Stimulated activated CD4-positive, alpha-beta T cell treated with anti-CD3 and anti-CD28 coated beads, Interleukin-1b, Interleukin-23, amount 100 ng/mL, for 24 hours (primary cell): ENCODE measurements around the gene UQCRQ.

Experiments used
- DNase-seq, 4 experiments: peaks; one replicate each; pipeline ENCODE4 v3.0.0-alpha.2; 2020; ENCODE audit warnings: low read depth in 4 of 4, low spot score in 1 of 4

UQCRQ gene

DNA sequence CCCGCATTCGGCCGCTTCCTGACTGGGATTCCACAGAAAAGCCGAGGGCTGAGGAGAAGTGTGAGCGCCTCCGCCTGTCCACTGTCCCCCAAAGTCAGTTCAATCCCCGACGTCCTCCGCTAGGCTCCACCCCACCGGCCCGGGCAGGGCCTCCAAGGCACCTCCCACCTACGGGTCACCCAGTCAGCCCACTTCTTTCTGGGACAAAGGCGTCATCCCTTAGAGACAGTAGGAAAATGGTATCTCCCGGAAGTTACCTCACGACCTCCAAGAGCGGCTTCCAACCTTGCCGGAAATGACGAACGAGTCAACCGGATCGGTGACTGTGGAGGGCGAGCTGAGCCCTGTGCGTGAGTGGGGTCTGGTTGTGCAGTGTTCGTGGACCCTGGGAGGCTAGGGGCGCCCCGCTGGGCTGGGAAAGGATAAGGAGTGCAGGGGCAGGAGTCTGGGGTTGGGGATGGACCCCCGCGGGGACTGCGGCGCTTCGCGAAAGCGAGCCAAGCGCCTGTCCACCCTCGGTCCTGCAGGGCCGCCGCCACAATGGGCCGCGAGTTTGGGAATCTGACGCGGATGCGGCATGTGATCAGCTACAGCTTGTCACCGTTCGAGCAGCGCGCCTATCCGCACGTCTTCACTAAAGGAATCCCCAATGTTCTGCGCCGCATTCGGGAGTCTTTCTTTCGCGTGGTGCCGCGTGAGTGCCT, at the start of gene UQCRQ, which contains the start of gene GDF9:
Gene UQCRQ, plus strand, starts transcription at position 301 of the 704 bp plus-strand sequence. Its CDS starts 240 bp downstream, at position 541.
Gene GDF9, minus strand, starts transcription at position 128 of the 704 bp plus-strand sequence. CDS start 1,936 bp downstream, outside the sequence.
- peak; percentile 68 to 86 (median 79) for DNase-seq

DNA sequence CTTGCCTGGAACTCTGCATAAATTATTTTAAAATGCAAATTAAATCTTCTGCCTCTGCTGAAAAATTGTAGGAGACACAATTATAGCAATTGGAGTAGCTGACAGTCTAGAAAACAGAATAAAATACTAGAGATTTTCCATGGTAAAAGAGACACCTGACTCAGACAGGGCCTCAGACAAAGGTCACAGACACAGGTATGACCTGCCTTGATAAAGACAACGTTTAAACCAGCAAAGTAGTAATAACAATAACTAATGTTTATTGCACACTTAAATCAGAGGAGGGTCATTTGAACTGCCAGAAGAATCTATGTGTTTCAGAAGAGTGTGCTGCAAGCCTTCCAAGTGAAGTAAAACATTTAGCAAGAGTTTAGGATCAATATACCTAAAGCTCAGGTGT, 49.4 kb upstream of the UQCRQ start:
- DNase-seq, result no peak

DNA sequence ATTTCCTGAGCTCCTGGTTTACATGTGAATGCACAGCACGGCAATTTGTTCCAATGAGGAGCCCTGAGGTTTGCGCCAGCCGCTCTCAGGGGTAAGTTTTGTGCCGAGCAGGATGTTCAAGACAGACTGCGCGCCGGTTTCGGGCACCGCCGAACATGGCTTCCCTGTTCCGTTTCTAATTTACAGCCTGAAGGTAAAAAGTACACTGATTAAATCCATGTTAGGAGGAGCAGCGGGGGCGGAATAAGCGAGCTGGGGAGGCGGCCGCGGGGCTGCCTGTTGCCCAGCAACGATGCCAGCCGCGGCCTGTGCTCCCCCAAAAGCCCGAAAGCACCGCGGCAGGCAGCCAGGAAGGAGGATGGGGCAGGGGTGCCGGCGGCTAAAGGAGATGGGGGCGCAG, 47.0 kb upstream of the UQCRQ start:
- DNase-seq, result no peak

DNA sequence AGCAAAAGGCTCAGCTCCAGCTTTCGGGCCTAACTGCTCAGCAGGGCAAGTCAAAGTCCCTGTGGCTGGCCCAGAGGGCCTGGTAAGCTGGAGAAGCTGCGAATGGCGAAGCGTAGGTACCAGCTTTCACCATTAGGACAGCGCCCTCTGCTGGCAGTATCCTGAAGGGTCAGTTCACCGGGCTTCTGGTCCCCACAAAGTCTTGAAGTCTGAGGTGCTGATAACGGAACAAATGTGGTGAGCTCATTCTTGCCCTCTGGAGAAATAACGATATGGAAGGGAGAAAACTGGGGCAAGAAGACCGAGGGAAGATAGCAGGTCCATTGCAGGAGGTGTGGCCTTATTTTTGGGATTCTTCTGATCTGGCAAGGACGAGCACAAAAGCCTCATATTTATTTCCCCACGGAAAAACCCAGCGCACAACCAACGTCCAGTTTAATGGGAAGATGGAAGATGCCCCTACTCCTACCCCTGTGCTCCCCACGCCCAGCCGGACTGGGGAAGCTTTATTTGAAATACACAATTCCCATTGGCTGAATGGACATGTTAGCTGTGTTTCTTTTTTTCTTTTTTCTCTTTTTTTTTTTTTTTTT, 46.2 kb upstream of the UQCRQ start:
- peak; percentile 83 to 91 (median 87) for DNase-seq

DNA sequence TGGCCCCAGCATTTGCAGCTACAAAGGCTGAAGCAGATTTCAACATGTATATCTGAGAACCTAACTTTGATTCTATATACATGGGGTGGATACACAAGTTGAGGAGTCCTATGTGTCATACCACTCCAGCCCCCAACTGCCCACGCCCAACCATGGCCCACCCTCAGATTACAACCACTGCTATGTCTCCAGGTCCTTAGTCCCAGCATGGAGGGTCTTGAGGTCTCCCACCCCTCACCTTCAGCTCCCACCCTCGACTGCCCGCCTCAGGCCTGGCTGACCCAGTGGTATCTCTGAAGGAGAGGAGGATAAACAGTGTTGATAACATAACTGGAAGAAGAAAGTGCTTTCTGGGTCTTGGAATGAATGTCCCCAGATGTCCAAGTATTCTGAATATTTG, 45.1 kb upstream of the UQCRQ start:
- DNase-seq, result no peak

DNA sequence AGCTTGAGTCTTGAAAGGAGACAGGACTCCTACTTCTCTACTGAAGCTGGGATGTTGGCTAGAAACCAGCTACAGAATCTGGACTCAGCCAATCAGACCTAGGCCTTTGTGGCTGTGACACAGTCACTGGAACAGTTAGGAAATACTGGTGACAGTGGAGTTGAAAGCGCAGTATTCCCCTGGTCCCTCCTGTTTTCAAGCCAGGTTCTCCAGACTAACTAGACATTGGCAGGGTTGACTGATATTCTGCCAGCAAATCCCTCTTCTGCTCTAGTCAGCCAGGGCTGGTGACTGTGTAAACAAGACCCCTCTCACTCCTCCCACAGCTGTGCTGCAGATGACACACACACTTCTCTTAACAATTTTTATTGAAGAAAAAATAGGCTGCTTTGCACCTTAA, 44.7 kb upstream of the UQCRQ start:
- DNase-seq, result no peak

DNA sequence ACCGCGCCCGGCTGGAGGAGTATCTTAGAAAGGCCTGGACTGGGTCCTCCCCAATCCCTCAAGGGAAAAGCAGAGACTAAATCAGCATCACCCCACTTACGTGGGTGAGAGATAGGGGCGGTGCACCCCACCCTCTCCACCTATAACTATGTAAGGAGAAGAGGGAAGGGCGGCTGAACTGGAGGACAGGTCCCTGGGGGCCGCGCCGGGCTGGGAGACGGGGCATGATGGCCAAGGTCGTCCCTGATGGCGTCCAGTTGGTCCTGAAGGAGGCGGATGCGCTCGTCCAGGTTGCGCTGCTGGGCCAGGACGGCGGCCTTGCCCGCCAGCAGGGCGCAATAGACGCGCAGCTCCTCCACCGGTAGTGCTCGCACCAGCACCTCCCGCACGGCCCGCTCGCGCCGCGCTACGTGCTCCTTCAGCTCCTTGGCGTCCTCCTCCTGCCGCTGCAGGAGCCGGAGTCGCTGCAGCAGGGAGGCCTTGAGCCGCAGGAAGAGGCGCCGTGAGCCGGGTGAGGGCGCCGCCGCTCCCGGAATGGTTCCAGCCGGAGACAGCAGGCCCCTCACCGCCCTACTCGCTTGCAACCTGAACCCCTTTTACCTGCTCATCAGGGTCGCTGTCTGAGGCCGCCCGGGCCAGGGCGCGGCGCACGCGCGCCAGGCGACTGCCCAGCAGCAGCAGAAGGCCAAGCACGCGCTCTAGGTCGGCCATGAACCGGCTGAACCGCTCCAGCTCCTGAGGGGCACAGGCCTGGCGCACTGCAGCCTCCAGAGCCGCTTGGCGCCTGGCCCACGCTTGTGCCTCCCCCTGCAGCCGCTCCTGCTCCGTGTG, 43.6 kb upstream of the UQCRQ start:
- no peak for DNase-seq

DNA sequence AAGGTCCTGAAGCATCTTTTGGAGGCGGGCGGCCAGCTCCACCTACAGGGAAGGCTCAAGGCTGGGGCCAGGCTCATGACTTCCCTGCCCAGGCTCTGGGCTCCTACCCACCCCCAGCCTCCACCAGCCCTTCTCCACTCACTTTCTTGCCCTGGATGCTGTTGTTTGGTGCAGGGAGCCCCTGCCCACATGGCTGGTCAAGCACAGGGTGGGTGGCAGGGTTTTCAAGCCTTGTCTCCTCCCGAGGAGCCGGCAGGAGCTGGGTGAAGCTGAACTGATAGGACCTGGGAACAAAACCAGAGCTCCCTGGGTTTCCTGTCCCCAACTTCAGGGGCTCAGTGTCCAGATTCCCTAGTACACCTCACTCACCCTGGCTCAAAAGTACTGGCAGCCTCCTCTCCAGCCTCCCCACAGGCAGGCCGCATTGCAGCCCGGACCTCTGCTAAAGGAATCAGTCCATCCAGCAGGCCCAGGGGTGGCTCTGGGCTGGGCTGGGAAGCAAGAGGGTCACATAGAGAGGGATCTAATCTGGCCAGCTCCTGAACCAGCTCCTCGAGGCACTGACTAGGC, 42.9 kb upstream of the UQCRQ start:
- no peak for DNase-seq

DNA sequence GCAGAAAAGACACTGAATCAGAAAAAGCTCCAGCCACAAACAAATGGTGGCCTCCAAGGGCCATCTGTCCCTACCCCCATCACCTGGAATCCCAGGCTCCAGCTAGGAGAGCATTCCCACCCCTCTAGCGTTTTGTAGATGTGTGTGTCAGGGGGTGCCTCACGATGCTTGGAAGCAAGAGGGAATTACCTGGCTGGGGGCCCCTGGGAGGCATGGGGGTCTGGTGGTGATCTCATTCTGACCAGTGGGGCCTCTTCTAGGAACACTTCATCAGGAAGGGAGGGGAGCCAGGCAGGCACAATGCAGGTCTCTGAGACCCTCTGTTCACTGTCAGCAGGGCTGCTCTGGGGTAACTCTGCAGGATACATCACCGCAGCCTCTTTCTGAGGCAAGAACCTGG, 42.0 kb upstream of the UQCRQ start:
- DNase-seq, result no peak

DNA sequence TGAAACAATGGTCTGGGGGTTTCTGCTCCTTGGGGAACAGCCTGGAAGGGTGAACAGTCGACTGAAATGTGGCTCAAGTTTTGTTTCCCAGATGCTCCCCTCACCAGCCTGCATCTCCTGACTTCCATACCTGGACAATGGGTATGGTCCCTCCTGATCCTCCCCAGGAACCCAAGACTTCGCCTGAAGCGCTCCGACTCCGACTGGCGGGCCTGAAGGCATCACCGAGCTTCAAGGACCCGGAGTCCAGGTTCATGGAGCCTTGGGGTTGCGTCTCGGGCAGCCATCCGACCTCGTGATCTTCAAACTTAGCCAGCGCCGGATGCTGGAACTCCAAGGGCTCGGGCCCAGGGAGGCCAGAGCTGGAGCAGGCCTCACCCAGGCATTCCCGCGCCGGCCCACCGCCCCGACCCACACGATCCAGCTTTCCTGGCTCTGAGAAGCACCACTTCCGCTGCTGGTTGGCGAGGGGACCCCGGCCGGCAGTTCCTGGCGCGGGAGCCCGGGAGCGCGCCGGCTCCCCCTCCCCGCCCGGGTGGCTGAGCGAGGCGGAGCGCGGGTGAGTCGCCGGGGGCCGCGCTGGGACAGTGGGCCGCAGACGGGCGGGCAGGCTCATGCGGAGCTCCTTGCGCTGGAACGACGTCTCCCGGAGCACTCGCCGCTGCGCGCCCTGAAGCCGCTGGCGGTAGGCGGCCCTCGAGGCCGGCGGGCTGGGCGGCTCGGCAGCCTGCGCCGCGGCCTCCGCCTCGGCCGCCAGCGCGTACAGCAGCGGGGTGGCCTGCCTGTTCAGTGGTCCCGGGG, 41.2 kb upstream of the UQCRQ start:
- no peak for DNase-seq

DNA sequence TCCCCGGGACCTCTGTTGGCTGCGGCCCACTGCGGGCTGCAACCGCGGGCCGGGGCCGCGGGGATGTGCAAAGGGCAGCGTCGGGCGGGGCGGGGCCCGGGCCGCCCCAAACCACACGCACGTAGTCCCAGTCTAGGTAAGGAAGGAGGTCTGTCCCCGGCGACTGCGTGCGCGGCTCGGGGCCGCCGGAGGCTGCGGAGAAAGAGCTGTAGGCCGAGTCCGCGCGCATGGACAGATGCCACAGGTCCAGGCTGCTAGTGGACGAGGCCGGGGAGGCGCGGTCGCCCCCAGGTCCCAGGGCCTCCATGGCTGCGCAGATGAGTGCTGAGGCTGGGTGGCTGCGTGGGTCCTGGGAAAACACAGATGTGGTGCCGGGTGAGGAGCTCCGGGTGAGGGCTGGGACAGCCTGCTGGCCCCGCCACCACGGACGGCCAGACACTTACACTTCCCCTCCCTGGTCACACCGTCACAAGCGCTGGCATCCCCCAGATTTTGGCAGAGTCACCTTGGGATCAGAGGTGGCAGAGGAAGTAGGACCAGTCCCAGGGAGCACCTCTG, 40.5 kb upstream of the UQCRQ start:
- DNase-seq, result no peak

DNA sequence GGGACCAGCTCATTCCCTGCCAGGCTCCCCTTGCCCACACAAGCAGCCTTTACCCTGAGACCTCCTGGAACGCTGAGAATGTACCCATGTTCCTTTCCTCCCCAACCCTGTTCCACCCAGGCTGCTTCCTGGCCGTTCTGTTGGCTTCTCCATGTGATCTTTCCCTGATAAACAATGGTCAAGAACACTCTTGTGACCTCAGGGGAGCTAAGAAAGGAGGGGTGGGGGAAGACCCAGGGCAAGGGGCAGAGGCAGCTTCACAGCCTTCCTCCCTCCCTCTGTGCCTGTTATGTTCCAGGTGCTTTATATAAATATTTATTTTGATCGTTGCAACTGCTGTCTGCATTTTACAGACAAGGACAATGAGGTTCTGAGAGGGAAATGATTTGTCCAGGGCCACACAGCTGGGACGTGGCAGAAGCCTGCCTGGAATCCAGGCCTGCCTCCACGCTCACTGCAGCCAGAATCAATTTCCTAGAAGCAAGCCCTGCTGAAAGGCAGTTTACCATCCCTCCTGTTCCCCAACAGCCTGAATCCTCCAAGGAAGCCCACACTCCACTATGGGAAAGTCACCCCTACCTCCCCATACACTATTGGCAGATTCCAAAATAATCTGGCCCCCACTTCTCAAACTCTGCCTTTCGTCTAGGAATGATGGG, 39.9 kb upstream of the UQCRQ start:
- DNase-seq, result no peak

DNA sequence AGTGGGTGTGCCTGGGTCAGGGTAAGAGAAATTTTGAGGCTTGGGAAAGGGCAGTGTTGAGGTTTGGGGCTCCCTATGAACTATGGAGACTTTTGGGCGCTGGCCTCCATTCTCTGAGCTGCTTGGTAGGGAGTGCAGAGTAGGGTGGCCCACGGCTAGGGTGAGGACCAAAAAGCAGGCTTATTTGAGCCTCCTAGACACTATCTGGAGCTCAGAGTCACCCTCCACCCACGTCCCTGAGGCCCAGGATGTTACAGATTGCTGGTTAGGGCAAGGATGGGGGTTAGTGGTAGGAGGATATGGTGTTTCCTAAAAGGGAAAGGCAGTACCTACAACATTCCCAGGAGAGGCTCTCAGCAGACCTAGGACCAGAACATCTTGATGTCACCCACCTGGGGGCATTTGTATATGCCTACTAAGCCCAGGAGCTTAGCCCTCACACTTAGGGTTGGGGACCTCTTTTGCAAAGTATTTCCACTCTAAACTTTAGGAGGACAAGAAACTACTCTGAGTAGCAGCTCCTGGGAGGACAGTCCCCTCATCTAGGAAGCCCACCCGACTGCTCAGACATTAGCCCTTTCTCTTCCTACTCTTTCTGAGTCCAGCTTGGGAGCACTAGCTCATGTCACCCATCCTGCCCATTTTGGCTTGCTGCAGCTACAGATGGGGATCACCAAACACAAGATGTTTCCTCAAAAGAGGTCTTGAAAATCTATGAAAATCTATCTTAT, 38.3 kb upstream of the UQCRQ start:
- no peak for DNase-seq

DNA sequence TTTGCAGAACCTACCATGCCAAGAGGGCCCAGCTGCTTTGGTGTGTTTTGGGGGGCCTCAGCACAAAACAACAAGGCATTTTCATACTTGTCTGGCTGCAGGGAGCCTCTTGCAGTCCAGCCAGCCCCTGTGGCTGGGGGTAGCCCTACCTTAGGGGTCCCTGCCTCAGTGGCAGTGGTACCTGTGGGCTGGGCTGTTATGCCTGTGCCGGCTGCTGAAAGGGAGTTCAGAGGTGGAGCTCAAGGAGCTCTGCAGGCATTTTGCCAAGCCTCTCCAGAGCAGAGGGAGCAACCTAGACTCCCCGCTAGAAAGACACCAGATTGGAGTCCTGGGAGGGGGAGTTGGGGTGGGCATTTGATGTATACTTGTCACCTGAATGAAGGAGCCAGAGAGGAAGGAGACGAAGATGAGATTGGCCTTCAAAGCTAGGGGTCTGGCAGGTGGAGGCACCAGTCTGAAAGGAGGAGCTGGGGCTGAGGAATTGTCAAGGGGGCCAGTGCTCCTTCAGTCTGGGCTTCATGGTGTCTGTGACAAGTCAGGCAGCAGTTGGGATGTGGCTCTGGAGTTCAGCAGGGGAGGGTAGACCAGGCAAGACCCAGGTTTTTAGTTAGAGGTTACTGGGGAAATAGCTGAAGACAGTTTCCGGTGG, 37.5 kb upstream of the UQCRQ start:
- no peak for DNase-seq

DNA sequence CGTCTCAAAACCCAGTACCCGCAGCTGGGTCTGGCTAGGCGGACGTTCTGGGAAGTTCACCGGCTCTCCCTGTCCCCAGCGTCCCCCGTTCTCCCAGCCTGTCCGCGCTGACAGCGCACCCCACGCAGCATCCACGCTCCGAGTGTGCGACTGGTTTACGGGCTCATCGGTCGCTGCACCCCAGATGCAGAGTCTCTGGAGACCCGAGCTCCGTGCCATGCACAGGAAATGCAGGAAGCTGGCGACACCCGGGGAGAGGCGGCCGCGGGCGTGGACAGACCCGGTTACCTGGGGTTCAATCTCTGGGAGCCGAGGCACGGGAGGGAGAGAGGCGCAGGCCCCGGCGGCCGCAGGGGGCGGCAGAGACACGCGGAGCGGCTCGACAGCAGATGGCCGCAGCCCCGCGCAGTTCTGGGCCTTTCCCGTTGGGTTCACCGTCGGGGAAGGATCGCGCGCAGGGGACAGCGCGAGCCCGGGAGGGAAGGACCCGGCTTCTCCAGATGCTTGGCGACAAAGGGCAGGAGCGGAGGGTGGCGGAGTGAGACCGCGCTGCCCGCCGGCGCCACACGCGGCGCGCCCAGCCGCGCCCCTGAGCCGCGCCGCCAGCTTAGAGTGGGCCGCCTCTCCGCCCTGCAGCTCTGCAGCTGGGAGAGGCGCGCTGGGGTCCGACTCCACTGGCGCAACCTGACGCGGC, 36.6 kb upstream of the UQCRQ start:
- DNase-seq, result peak in 3 of 4 experiments; percentile 46 to 66 (median 49)

DNA sequence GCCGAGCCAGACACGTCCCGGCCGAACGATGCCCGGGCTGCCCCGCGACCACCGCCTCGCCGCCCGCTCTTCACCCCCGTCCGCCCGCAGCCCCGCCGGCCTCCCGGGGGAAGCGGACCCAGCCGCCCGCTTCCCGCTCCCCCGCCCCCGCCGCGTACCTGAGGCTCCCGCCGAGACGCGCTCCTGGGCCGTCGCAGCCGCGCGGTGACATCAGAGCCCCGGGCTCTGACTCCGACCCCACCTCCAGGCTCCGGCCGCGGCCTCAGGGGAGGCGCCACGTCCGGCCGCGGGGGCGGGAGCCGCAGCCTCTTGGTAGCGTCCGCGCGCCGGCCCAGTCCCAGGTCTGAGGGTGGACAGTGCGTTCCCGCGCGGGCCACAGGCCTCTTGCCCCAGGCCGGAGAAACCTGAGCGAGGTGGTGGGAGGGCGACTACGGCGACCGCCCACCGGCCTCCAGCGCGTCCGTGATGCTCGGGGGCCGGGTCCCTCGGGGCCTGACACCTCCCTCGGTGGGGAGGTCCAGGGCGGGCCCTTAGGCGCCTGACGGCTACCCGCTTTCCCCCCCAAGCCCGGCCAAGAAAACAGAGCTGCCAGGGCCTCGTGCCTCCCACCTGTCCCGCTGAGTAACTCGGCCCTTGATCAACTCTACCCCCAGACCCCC, 35.9 kb upstream of the UQCRQ start, which contains the start of gene SHROOM1:
Gene SHROOM1, minus strand, starts transcription at position 212 of the 659 bp plus-strand sequence. CDS start 4,507 bp downstream, outside the sequence.
- no peak for DNase-seq

DNA sequence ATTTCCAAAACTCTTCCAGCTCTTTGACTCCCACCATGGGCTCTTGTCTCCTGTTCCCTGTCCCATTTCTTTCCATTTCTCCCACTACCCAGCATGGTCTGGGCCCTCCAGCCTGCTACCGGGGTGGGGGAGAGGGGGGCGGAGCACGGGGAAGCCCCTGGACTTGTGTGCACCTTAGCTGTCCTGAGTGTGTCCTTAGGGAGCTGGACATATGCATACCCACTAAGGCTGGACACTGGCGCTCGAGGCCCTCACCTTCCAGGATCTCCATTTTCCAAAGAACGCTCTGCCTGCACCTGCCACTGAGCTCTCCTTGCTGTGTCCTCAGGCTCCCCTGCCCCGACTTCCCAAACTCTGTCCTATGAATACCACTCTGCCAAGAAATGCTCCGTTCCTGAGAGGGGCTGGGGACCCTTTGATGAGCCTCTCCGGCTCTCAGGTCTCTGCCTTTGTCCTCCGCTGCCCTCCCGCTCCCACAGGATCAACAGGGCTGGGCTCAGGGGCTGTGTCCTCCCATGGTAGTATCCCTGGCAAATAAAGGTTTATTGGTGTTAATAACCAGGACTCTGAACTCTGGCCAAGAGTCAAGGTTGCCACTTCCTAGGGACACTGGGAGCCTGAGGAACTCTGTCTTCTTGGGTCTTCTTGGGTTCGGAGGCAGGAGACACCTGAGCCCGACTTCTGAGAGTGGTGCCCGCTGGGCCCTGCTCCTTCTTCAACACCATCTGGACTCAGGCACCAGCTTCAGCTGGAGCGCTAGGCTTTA, 35.2 kb upstream of the UQCRQ start:
- DNase-seq, result no peak
